MM.1S (cell line): ENCODE measurements around the gene TPCN2.

Experiments used
- EZH2 ChIP-seq: fragments of 300-600 bp; sonication (generic); optimal IDR thresholded peaks from 2 replicates; pipeline ENCODE3; 2017; ENCODE audit warnings: low read depth, mild to moderate bottlenecking, antibody characterized with exemption, low read length, mixed read lengths
- EZH2phosphoT487 ChIP-seq: fragments of 300-600 bp; sonication (generic); IDR thresholded peaks from 2 replicates; pipeline ENCODE4 v1.6.1; 2018; ENCODE audit warnings: antibody characterized with exemption, low read length
- TF ChIP-seq, protein P1 (sequence below): fragments of 300-600 bp; sonication (generic); IDR thresholded peaks from 2 replicates; pipeline ENCODE4 v1.5.1; 2016; ENCODE audit warnings: antibody characterized with exemption, low read length, mixed read lengths

DNA sequence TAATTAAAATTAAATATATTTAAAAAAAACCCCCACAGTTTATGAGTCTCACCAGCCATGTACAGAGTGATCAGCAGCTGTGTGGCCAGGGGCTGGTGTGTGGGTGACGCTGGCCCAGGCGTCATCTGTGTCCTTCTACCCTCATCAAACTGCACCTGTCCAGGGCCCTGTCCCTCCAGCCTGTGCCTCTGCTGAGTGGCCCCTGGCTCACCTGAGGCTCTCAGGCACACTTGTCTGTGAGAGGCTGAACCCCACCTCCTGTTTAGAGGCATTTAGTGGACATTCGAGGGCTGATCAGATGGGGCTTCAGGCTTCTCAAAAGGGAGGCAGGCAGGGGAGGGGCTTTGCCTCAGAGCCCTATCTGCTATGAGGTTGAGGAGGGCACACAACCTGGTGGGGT, 77.1 kb downstream of the TPCN2 start:
- TF ChIP-seq EZH2 (no peak), EZH2phosphoT487 (no peak)
- TF ChIP-seq, protein P1, sequence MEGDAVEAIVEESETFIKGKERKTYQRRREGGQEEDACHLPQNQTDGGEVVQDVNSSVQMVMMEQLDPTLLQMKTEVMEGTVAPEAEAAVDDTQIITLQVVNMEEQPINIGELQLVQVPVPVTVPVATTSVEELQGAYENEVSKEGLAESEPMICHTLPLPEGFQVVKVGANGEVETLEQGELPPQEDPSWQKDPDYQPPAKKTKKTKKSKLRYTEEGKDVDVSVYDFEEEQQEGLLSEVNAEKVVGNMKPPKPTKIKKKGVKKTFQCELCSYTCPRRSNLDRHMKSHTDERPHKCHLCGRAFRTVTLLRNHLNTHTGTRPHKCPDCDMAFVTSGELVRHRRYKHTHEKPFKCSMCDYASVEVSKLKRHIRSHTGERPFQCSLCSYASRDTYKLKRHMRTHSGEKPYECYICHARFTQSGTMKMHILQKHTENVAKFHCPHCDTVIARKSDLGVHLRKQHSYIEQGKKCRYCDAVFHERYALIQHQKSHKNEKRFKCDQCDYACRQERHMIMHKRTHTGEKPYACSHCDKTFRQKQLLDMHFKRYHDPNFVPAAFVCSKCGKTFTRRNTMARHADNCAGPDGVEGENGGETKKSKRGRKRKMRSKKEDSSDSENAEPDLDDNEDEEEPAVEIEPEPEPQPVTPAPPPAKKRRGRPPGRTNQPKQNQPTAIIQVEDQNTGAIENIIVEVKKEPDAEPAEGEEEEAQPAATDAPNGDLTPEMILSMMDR: no peak
